Measurements from ENCODE around the gene TNXB.

TNXB gene

DNA sequence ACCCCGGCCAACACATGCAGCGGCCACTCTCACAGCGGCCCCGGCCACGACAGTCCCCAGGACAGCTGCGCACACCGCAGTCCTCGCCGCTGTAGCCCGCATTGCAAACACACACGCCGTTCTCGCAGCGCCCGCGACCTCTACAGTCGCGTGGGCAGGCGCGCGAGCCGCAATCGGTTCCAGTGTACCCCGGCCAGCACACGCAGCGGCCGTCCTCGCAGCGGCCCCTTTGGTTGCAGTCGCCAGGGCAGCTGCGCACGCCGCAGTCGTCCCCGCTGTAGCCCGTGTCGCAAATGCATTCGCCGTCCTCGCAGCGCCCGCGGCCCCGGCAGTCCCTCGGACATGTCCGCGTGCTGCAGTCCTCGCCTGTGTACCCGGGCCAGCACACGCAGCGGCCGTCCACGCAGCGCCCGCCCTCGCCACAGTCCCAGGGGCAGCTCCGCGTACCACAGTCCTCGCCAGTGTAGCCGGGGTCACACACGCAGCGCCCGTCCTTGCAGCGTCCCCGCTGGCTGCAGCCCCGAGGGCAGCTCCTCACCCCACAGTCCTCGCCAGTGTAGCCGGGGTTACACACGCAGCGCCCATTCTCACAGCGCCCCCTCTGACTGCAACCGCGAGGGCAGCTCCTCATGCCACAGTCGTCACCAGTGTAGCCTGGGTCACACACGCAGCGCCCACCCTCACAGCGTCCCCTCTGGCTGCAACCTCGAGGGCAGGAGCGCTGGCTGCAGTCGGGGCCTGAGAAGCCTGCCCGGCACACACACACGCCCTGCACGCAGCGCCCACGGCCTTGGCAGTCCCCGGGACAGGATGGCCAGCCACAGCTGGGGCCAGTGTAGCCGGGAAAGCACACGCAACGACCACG, 12.5 kb downstream of the TNXB start:
- no peaks in the 10 kb centered on the region for H3K79me2 ChIP-seq (ENCODE audit: control insufficient read depth, insufficient read depth, low read length, poor library complexity)
- H3K4ac ChIP-seq (ENCODE audit: low read depth, low read length) = no peak overlapping the region
- no peak overlapping the region for H4K12ac ChIP-seq (ENCODE audit: low read depth, low read length)
- no peak overlapping the region for H3K27ac ChIP-seq (ENCODE audit: low read depth, low read length)
- WGBS (ENCODE audit: extremely low coverage, insufficient coverage, insufficient read length) = no CpG with 5 or more reads among the region's 90 CpGs
- no peak overlapping the region for H3K9ac ChIP-seq (ENCODE audit: low read length)
- H2AFZ ChIP-seq (ENCODE audit: insufficient read depth, low read length, poor library complexity) = no peak overlapping the region
- H3K4me2 ChIP-seq (ENCODE audit: low read length) = no peak overlapping the region
- no peak overlapping the region for H2AK5ac ChIP-seq (ENCODE audit: low read length)
- H4K8ac ChIP-seq (ENCODE audit: low read depth, low read length) = no peak overlapping the region
- H3K36me3 ChIP-seq (ENCODE audit: control insufficient read depth in 1 of 2, insufficient read depth in 2 of 2, low read length in 2 of 2) = no peaks in the 10 kb centered on the region
- no peaks in the 10 kb centered on the region for H3K27me3 ChIP-seq (ENCODE audit: insufficient read depth, low read length)
- H2BK120ac ChIP-seq (ENCODE audit: insufficient read depth, low read length, poor library complexity) = no peak overlapping the region
- no peaks in the 10 kb centered on the region for H3K4me1 ChIP-seq (ENCODE audit: control insufficient read depth in 1 of 2, insufficient read depth in 2 of 2, low read length in 2 of 2)
- no peak overlapping the region for H3K23ac ChIP-seq (ENCODE audit: low read length)
- no peak overlapping the region for H3K14ac ChIP-seq (ENCODE audit: low read length)
- no peak overlapping the region for H2BK12ac ChIP-seq (ENCODE audit: low read length)
- no peak overlapping the region for H3K4me3 ChIP-seq (ENCODE audit: low read depth, low read length)
- no peak overlapping the region for H3K18ac ChIP-seq (ENCODE audit: low read length)
- DNase-seq = peak in 1 of 2 donors; percentile 25
- no peak overlapping the region for H4K91ac ChIP-seq (ENCODE audit: low read depth, low read length)
- no peaks in the 10 kb centered on the region for H3K79me1 ChIP-seq (ENCODE audit: low read length)
- H2BK5ac ChIP-seq (ENCODE audit: low read depth, low read length, poor library complexity) = no peak overlapping the region
- H3K9me3 ChIP-seq (ENCODE audit: insufficient read depth, low read depth, low read length) = peaks cover 2% of the 10 kb centered on the region

DNA sequence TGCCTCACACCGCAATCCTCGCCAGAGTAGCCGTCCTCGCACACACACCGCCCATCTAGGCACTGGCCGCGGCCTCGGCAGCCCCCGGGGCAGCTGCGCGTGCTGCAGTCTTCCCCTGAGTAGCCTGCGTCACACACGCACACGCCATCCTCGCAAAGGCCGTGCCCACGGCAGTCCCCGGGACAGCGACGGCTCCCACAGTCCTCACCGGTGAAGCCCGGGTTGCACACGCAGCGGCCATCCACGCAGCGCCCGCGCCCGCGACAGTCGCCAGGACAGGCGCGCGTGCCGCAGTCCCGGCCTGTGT, 13.1 kb downstream of the TNXB start:
- Histone ChIP-seq H4K8ac (ENCODE audit: low read depth, low read length) (no peak overlapping the region), H2AK5ac (ENCODE audit: low read length) (no peak overlapping the region), H3K9ac (ENCODE audit: low read length) (no peak overlapping the region), H3K4me2 (ENCODE audit: low read length) (no peak overlapping the region), H3K9me3 (ENCODE audit: insufficient read depth, low read depth, low read length) (peaks cover 2% of the 10 kb centered on the region), H3K18ac (ENCODE audit: low read length) (no peak overlapping the region), H4K91ac (ENCODE audit: low read depth, low read length) (no peak overlapping the region), H4K12ac (ENCODE audit: low read depth, low read length) (no peak overlapping the region), H2AFZ (ENCODE audit: insufficient read depth, low read length, poor library complexity) (no peak overlapping the region), H2BK120ac (ENCODE audit: insufficient read depth, low read length, poor library complexity) (no peak overlapping the region), H3K4me3 (ENCODE audit: low read depth, low read length) (peak overlapping the region; percentile 34), H3K14ac (ENCODE audit: low read length) (no peak overlapping the region), H2BK12ac (ENCODE audit: low read length) (no peak overlapping the region), H3K23ac (ENCODE audit: low read length) (no peak overlapping the region), H3K27ac (ENCODE audit: low read depth, low read length) (no peak overlapping the region), H3K27me3 (ENCODE audit: insufficient read depth, low read length) (no peaks in the 10 kb centered on the region), H2BK5ac (ENCODE audit: low read depth, low read length, poor library complexity) (no peak overlapping the region), H3K36me3 (ENCODE audit: control insufficient read depth in 1 of 2, insufficient read depth in 2 of 2, low read length in 2 of 2) (no peaks in the 10 kb centered on the region), H3K79me1 (ENCODE audit: low read length) (no peaks in the 10 kb centered on the region), H3K4me1 (ENCODE audit: control insufficient read depth in 1 of 2, insufficient read depth in 2 of 2, low read length in 2 of 2) (no peaks in the 10 kb centered on the region), H3K4ac (ENCODE audit: low read depth, low read length) (no peak overlapping the region), H3K79me2 (ENCODE audit: control insufficient read depth, insufficient read depth, low read length, poor library complexity) (no peaks in the 10 kb centered on the region)
- no CpG with 5 or more reads among the region's 36 CpGs for WGBS (ENCODE audit: extremely low coverage, insufficient coverage, insufficient read length)
- DNase-seq = no peak

DNA sequence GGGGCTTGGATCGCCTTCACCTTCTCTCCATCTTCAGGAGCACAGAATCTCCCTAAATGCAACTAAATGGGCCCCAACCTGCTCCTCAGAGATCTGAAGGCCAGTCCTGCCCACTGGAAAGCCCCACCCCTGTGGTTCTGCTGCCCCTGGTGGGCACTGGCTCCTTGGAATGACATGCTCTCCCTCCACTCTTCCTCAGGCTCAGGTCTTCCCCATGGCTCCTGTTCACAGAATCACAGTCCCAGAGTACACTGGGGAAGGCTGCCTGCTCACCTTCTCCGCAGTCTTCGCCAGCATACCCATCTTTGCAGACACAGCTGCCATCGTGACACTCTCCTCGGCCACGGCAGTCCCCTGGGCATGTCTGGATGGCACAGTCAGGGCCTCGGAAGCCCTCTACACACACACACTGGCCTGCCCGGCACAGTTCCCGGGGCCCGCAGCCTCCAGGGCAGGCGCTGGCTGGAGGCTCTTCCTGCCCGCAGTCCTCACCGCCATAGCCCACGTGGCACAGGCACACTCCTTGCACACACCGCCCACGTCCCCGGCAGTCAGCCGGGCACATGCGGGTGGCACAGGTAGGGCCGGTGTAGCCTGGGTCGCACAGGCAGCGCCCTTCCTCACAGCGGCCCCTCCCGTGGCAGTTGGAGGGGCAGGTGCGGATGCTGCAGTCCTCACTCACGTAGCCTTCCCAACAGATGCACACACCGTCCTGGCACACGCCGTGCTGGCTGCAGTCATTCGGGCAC, 13.6 kb downstream of the TNXB start:
- Histone ChIP-seq H3K36me3 (ENCODE audit: control insufficient read depth in 1 of 2, insufficient read depth in 2 of 2, low read length in 2 of 2) (no peaks in the 10 kb centered on the region), H3K4me2 (ENCODE audit: low read length) (no peak overlapping the region), H2BK120ac (ENCODE audit: insufficient read depth, low read length, poor library complexity) (no peak overlapping the region), H3K9ac (ENCODE audit: low read length) (no peak overlapping the region), H2BK12ac (ENCODE audit: low read length) (no peak overlapping the region), H4K8ac (ENCODE audit: low read depth, low read length) (no peak overlapping the region), H4K12ac (ENCODE audit: low read depth, low read length) (no peak overlapping the region), H3K4me1 (ENCODE audit: control insufficient read depth in 1 of 2, insufficient read depth in 2 of 2, low read length in 2 of 2) (no peaks in the 10 kb centered on the region), H3K27ac (ENCODE audit: low read depth, low read length) (no peak overlapping the region), H3K23ac (ENCODE audit: low read length) (no peak overlapping the region), H3K79me2 (ENCODE audit: control insufficient read depth, insufficient read depth, low read length, poor library complexity) (no peaks in the 10 kb centered on the region), H3K4ac (ENCODE audit: low read depth, low read length) (no peak overlapping the region), H2BK5ac (ENCODE audit: low read depth, low read length, poor library complexity) (no peak overlapping the region), H4K91ac (ENCODE audit: low read depth, low read length) (no peak overlapping the region), H3K14ac (ENCODE audit: low read length) (no peak overlapping the region), H3K18ac (ENCODE audit: low read length) (no peak overlapping the region), H3K9me3 (ENCODE audit: insufficient read depth, low read depth, low read length) (peaks cover 2% of the 10 kb centered on the region), H3K4me3 (ENCODE audit: low read depth, low read length) (peak overlapping the region; percentile 34), H3K27me3 (ENCODE audit: insufficient read depth, low read length) (no peaks in the 10 kb centered on the region), H2AK5ac (ENCODE audit: low read length) (no peak overlapping the region), H3K79me1 (ENCODE audit: low read length) (no peaks in the 10 kb centered on the region), H2AFZ (ENCODE audit: insufficient read depth, low read length, poor library complexity) (no peak overlapping the region)
- peak in 1 of 2 donors; percentile 38 for DNase-seq
- no CpG with 5 or more reads among the region's 30 CpGs for WGBS (ENCODE audit: extremely low coverage, insufficient coverage, insufficient read length)

DNA sequence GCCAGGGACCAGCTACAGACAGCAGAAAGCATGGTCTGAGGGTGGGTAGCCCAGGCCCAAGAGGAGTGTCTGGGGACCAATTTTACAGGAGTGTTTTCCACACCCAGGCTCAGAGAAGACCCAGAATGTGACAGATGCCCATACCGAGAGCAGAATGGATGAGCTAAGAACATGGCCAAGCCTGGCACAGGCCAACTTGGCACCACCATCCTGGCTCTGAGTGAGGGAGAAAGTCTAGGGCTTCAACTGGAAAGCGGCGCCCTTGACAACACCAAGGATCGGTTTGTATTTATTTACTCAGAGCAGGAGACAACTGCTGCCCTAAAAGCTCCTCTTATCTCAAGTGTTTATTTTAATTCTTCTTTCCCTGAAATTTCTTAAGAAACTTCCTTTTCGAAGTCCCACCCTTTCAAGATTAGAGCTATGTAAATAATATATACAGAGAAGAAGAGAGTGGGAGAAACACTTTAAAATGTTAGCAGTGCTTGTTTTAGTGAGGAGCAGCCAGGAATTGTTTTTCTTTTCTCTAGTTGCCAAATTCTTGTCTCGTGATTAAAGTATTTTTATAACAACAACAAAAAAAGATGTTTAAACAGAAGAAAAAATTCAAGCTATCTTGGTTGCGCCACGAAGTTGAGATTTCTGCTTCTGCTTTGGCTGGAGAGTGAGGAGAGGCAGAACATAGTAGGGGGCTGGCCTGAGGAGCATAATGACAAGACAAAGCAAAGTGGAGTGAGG, 16.2 kb downstream of the TNXB start:
- H3K79me1 ChIP-seq (ENCODE audit: low read length) = peaks cover 1% of the 10 kb centered on the region
- H2AFZ ChIP-seq (ENCODE audit: insufficient read depth, low read length, poor library complexity) = no peak overlapping the region
- no CpG with 5 or more reads among the region's 8 CpGs for WGBS (ENCODE audit: extremely low coverage, insufficient coverage, insufficient read length)
- H3K23ac ChIP-seq (ENCODE audit: low read length) = no peak overlapping the region
- no peak overlapping the region for H4K91ac ChIP-seq (ENCODE audit: low read depth, low read length)
- H3K4me2 ChIP-seq (ENCODE audit: low read length) = no peak overlapping the region
- H3K79me2 ChIP-seq (ENCODE audit: control insufficient read depth, insufficient read depth, low read length, poor library complexity) = no peaks in the 10 kb centered on the region
- H4K12ac ChIP-seq (ENCODE audit: low read depth, low read length) = no peak overlapping the region
- no peak overlapping the region for H3K27ac ChIP-seq (ENCODE audit: low read depth, low read length)
- no peak overlapping the region for H3K14ac ChIP-seq (ENCODE audit: low read length)
- H3K9ac ChIP-seq (ENCODE audit: low read length) = peak overlapping the region; percentile 34
- H2BK5ac ChIP-seq (ENCODE audit: low read depth, low read length, poor library complexity) = no peak overlapping the region
- no peaks in the 10 kb centered on the region for H3K27me3 ChIP-seq (ENCODE audit: insufficient read depth, low read length)
- H2AK5ac ChIP-seq (ENCODE audit: low read length) = no peak overlapping the region
- no peak overlapping the region for H2BK120ac ChIP-seq (ENCODE audit: insufficient read depth, low read length, poor library complexity)
- no peaks in the 10 kb centered on the region for H3K36me3 ChIP-seq (ENCODE audit: control insufficient read depth in 1 of 2, insufficient read depth in 2 of 2, low read length in 2 of 2)
- no peak overlapping the region for H3K18ac ChIP-seq (ENCODE audit: low read length)
- no peak overlapping the region for H3K4me3 ChIP-seq (ENCODE audit: low read depth, low read length)
- no peak overlapping the region for H4K8ac ChIP-seq (ENCODE audit: low read depth, low read length)
- H3K4me1 ChIP-seq (ENCODE audit: control insufficient read depth in 1 of 2, insufficient read depth in 2 of 2, low read length in 2 of 2) = peaks cover 0 to under 1% of the 10 kb centered on the region in 2 experiments
- no peak for DNase-seq
- H3K4ac ChIP-seq (ENCODE audit: low read depth, low read length) = no peak overlapping the region
- H3K9me3 ChIP-seq (ENCODE audit: insufficient read depth, low read depth, low read length) = peaks cover 2% of the 10 kb centered on the region
- H2BK12ac ChIP-seq (ENCODE audit: low read length) = no peak overlapping the region
